HepG2 (cell line): ENCODE measurements around the gene ARL4D. TPM values are rescaled to one million over a fixed set of nuclear protein-coding genes. Genes with fewer than 3 reads are reported as not detected.
A peak's percentile ranks its signal among the peaks of the same experiment; 100 is the strongest.
"Not testable (repeated sequence)": the region's sequence is repeated elsewhere in the genome, so short reads cannot be mapped to it uniquely, and the experiment has no call there.

Source experiments
- KDM5B ChIP-seq: sonication (generic); formaldehyde crosslinking; IDR thresholded peaks from 2 replicates; pipeline ENCODE4 v1.4.0; 2020; ENCODE audit warnings: missing genetic modification reagents, mild to moderate bottlenecking, borderline replicate concordance
- ZMYM3 ChIP-seq: sonication (generic); formaldehyde crosslinking; IDR thresholded peaks from 2 replicates; pipeline ENCODE4 v1.5.1; 2020; ENCODE audit warnings: mild to moderate bottlenecking, missing genetic modification reagents
- ZNF460 ChIP-seq: sonication (generic); formaldehyde crosslinking; IDR thresholded peaks from 2 replicates; pipeline ENCODE4 v1.5.1; 2020; ENCODE audit warnings: missing genetic modification reagents, mild to moderate bottlenecking, borderline replicate concordance
- ZNF607 ChIP-seq: sonication (generic); formaldehyde crosslinking; IDR thresholded peaks from 2 replicates; pipeline ENCODE4 v1.5.1; 2020; ENCODE audit warnings: missing genetic modification reagents, mild to moderate bottlenecking, borderline replicate concordance
- ZNF816 ChIP-seq: sonication (generic); formaldehyde crosslinking; IDR thresholded peaks from 2 replicates; pipeline ENCODE4 v1.8.0; 2022; ENCODE audit warnings: missing genetic modification reagents, mild to moderate bottlenecking, borderline replicate concordance
- ZNF850 ChIP-seq: sonication (generic); formaldehyde crosslinking; conservative IDR thresholded peaks from 2 replicates; pipeline ENCODE4 v1.9.0; 2021; ENCODE audit warnings: mild to moderate bottlenecking, missing genetic modification reagents
- polyA plus RNA-seq, 8 experiments: library from polyadenylated mRNA; depleted of rRNA in 3 of 8; stranded (reverse) in 7 of 8; unstranded in 1 of 8; fragments of >200 nt; fragmentation: Illumina TruSeq in 4 of 8; extraction: Trizol in 4 of 8; gene quantifications; 2 replicates each; pipeline versions ENCODE4 v1.2.1 to v1.2.3, GENCODE V29; 2011 to 2016; ENCODE audit warnings: low read depth in 4 of 8, missing spikeins in 1 of 8, mixed read lengths in 1 of 8; ENCODE audit not compliant: insufficient read depth in 1 of 8
- total RNA-seq, 5 experiments: library from RNA; depleted of rRNA; stranded (reverse); fragments of >200 nt; fragmentation: Illumina TruSeq; extraction: Trizol; gene quantifications; 2 replicates each; pipeline ENCODE4 v1.2.3, GENCODE V29; 2016; ENCODE audit warnings: low read depth in 1 of 5
- TF ChIP-seq, protein P1 (sequence below): sonication (generic); formaldehyde crosslinking; IDR thresholded peaks from 2 replicates; pipeline ENCODE4 v1.4.0; 2020; ENCODE audit warnings: mild to moderate bottlenecking, missing genetic modification reagents
- TF ChIP-seq, protein P2 (sequence below): sonication (generic); formaldehyde crosslinking; IDR thresholded peaks from 2 replicates; pipeline ENCODE4 v1.5.1; 2020; ENCODE audit warnings: mild to moderate bottlenecking, missing genetic modification reagents, moderate library complexity
- TF ChIP-seq, protein P3 (sequence below), 2 experiments: sonication (generic) in 1 of 2; formaldehyde crosslinking in 1 of 2; IDR thresholded peaks; 2 replicates each; pipeline versions ENCODE4 v1.6.1 to v1.9.0; 2014 to 2022; ENCODE audit warnings: antibody characterized with exemption in 1 of 2, borderline replicate concordance in 1 of 2, inconsistent platforms in 1 of 2, low read depth in 1 of 2, missing genetic modification reagents in 1 of 2
- TF ChIP-seq, protein P4 (sequence below): sonication (generic); formaldehyde crosslinking; IDR thresholded peaks from 2 replicates; pipeline ENCODE4 v1.8.0; 2022; ENCODE audit warnings: mild to moderate bottlenecking, missing genetic modification reagents; ENCODE audit not compliant: insufficient replicate concordance
- TF ChIP-seq, protein P5 (sequence below): sonication (generic); formaldehyde crosslinking; IDR thresholded peaks from 2 replicates; pipeline ENCODE4 v1.8.0; 2023; ENCODE audit warnings: mild to moderate bottlenecking, missing genetic modification reagents

The ARL4D gene
- total and polyA plus RNA-seq, 2 of the 13 experiments (the other 11 are each of a cell fraction or from before 2014, with no cell fraction given): 9.0 to 25.9 TPM

DNA sequence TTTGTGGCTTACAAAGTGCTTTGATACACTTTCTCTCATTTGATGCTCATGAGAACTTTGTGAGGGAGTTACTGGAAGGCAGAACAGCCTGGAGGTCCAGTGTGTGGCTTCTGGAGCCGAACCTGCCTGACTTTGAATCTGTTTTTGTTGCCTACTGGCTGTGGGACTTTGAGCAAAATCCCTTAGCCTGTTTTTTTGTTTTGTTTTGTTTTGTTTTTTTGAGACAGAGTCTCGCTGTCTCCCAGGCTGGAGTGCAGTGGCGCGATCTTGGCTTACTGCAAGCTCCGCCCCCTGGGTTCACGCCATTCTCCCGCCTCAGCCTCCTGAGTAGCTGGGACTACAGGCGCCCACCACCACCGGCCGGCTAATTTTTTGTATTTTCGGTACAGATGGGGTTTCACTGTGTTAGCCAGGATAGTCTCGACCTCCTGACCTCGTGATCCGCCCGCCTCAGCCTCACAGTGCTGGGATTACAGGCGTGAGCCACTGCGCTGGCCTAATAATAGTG lies 20.6 kb downstream of the ARL4D start (continued):
- TF ChIP-seq, protein P1, sequence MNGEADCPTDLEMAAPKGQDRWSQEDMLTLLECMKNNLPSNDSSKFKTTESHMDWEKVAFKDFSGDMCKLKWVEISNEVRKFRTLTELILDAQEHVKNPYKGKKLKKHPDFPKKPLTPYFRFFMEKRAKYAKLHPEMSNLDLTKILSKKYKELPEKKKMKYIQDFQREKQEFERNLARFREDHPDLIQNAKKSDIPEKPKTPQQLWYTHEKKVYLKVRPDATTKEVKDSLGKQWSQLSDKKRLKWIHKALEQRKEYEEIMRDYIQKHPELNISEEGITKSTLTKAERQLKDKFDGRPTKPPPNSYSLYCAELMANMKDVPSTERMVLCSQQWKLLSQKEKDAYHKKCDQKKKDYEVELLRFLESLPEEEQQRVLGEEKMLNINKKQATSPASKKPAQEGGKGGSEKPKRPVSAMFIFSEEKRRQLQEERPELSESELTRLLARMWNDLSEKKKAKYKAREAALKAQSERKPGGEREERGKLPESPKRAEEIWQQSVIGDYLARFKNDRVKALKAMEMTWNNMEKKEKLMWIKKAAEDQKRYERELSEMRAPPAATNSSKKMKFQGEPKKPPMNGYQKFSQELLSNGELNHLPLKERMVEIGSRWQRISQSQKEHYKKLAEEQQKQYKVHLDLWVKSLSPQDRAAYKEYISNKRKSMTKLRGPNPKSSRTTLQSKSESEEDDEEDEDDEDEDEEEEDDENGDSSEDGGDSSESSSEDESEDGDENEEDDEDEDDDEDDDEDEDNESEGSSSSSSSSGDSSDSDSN (CRISPR knock-in tag): 0 out of 2 replicates have a peak, but pooled peaks have one; percentile 26
- TF ChIP-seq, protein P2, sequence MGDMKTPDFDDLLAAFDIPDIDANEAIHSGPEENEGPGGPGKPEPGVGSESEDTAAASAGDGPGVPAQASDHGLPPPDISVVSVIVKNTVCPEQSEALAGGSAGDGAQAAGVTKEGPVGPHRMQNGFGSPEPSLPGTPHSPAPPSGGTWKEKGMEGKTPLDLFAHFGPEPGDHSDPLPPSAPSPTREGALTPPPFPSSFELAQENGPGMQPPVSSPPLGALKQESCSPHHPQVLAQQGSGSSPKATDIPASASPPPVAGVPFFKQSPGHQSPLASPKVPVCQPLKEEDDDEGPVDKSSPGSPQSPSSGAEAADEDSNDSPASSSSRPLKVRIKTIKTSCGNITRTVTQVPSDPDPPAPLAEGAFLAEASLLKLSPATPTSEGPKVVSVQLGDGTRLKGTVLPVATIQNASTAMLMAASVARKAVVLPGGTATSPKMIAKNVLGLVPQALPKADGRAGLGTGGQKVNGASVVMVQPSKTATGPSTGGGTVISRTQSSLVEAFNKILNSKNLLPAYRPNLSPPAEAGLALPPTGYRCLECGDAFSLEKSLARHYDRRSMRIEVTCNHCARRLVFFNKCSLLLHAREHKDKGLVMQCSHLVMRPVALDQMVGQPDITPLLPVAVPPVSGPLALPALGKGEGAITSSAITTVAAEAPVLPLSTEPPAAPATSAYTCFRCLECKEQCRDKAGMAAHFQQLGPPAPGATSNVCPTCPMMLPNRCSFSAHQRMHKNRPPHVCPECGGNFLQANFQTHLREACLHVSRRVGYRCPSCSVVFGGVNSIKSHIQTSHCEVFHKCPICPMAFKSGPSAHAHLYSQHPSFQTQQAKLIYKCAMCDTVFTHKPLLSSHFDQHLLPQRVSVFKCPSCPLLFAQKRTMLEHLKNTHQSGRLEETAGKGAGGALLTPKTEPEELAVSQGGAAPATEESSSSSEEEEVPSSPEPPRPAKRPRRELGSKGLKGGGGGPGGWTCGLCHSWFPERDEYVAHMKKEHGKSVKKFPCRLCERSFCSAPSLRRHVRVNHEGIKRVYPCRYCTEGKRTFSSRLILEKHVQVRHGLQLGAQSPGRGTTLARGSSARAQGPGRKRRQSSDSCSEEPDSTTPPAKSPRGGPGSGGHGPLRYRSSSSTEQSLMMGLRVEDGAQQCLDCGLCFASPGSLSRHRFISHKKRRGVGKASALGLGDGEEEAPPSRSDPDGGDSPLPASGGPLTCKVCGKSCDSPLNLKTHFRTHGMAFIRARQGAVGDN: 0 out of 2 replicates have a peak, but pooled peaks have one; percentile 32
- TF ChIP-seq, protein P3, sequence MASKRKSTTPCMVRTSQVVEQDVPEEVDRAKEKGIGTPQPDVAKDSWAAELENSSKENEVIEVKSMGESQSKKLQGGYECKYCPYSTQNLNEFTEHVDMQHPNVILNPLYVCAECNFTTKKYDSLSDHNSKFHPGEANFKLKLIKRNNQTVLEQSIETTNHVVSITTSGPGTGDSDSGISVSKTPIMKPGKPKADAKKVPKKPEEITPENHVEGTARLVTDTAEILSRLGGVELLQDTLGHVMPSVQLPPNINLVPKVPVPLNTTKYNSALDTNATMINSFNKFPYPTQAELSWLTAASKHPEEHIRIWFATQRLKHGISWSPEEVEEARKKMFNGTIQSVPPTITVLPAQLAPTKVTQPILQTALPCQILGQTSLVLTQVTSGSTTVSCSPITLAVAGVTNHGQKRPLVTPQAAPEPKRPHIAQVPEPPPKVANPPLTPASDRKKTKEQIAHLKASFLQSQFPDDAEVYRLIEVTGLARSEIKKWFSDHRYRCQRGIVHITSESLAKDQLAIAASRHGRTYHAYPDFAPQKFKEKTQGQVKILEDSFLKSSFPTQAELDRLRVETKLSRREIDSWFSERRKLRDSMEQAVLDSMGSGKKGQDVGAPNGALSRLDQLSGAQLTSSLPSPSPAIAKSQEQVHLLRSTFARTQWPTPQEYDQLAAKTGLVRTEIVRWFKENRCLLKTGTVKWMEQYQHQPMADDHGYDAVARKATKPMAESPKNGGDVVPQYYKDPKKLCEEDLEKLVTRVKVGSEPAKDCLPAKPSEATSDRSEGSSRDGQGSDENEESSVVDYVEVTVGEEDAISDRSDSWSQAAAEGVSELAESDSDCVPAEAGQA (IDR thresholded peaks at IDR 0.05; ENCODE audit: low read depth): 0 out of 2 replicates have a peak, but pooled peaks have one; percentile 12
- TF ChIP-seq, protein P3 (CRISPR knock-in tag; IDR thresholded peaks at IDR 0.05; ENCODE audit: borderline replicate concordance): not testable (repeated sequence)
- TF ChIP-seq KDM5B (CRISPR knock-in tag) (0 out of 2 replicates have a peak, but pooled peaks have one; percentile 5), ZMYM3 (CRISPR knock-in tag) (peak; percentile 71; the same call in 1 of the 2 replicates), ZNF460 (peak; percentile 98), ZNF816 (CRISPR knock-in tag) (peak; percentile 81; the same call in 1 of the 2 replicates), ZNF850 (0 out of 2 replicates have a peak, but pooled peaks have one; percentile 37), ZNF607 (CRISPR knock-in tag) (peak; percentile 15; the same call in 1 of the 2 replicates)
- TF ChIP-seq, protein P4, sequence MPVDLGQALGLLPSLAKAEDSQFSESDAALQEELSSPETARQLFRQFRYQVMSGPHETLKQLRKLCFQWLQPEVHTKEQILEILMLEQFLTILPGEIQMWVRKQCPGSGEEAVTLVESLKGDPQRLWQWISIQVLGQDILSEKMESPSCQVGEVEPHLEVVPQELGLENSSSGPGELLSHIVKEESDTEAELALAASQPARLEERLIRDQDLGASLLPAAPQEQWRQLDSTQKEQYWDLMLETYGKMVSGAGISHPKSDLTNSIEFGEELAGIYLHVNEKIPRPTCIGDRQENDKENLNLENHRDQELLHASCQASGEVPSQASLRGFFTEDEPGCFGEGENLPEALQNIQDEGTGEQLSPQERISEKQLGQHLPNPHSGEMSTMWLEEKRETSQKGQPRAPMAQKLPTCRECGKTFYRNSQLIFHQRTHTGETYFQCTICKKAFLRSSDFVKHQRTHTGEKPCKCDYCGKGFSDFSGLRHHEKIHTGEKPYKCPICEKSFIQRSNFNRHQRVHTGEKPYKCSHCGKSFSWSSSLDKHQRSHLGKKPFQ: peak; percentile 36
- TF ChIP-seq, protein P5, sequence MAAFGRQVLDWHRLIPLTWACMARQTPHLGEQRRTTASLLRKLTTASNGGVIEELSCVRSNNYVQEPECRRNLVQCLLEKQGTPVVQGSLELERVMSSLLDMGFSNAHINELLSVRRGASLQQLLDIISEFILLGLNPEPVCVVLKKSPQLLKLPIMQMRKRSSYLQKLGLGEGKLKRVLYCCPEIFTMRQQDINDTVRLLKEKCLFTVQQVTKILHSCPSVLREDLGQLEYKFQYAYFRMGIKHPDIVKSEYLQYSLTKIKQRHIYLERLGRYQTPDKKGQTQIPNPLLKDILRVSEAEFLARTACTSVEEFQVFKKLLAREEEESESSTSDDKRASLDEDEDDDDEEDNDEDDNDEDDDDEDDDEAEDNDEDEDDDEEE: 0 out of 2 replicates have a peak, but pooled peaks have one; percentile 3
